Fibroblast of lung (primary cell): ENCODE measurements around the gene TBC1D14. TPM values are rescaled to one million over a fixed set of nuclear protein-coding genes. Genes with fewer than 3 reads are reported as not detected.

Source experiments
- DNase-seq, 2 donors: peaks; one replicate each; pipeline versions ENCODE4 v3.0.0 to v3.0.0-alpha.2; 2010; ENCODE audit warnings: low read depth in 2 of 2
- H2AFZ ChIP-seq: 2 replicates; pipeline ENCODE4 v1.5.1; 2012; ENCODE audit warnings: low read length, control low read depth, inconsistent platforms
- H3K27ac ChIP-seq: 2 replicates; pipeline ENCODE4 v1.5.1; 2011; ENCODE audit warnings: low read length, control low read depth; ENCODE audit not compliant: insufficient read depth
- H3K27me3 ChIP-seq: 2 replicates; pipeline ENCODE4 v1.5.1; 2011; ENCODE audit warnings: mild to moderate bottlenecking, low read length; ENCODE audit not compliant: control insufficient read depth, insufficient read depth
- H3K36me3 ChIP-seq: 2 replicates; pipeline ENCODE4 v1.5.1; 2011; ENCODE audit warnings: low read length; ENCODE audit not compliant: control insufficient read depth, insufficient read depth
- H3K4me1 ChIP-seq: 2 replicates; pipeline ENCODE4 v1.5.1; 2011; ENCODE audit warnings: low read length; ENCODE audit not compliant: control insufficient read depth, insufficient read depth; ENCODE audit errors: extremely low read depth
- H3K4me2 ChIP-seq: 2 replicates; pipeline ENCODE4 v1.5.1; 2011; ENCODE audit warnings: low read length, control low read depth; ENCODE audit not compliant: insufficient read depth; ENCODE audit errors: extremely low read depth
- H3K4me3 ChIP-seq, 4 experiments: fragments of 200-600 bp in 1 of 4; sonication (generic) in 1 of 4; replicated peaks in 1 of 4; 2 replicates each; pipeline ENCODE4 v1.5.1; 2011 to 2016; ENCODE audit warnings: low read length in 4 of 4, low read depth in 3 of 4, mild to moderate bottlenecking in 3 of 4, control low read depth in 2 of 4, inconsistent platforms in 1 of 4, mixed read lengths in 1 of 4; ENCODE audit not compliant: insufficient read depth in 1 of 4; ENCODE audit errors: control extremely low read depth in 1 of 4
- H3K79me2 ChIP-seq: 2 replicates; pipeline ENCODE4 v1.5.1; 2012; ENCODE audit warnings: mild to moderate bottlenecking, low read length, inconsistent platforms; ENCODE audit not compliant: control insufficient read depth, insufficient read depth
- H3K9ac ChIP-seq: 2 replicates; pipeline ENCODE4 v1.5.1; 2011; ENCODE audit warnings: mild to moderate bottlenecking, low read length, control low read depth; ENCODE audit not compliant: insufficient read depth
- H3K9me3 ChIP-seq: 2 replicates; pipeline ENCODE4 v1.5.1; 2012; ENCODE audit warnings: low read depth, low read length; ENCODE audit not compliant: control insufficient read depth, insufficient read depth
- H4K20me1 ChIP-seq: 2 replicates; pipeline ENCODE4 v1.5.1; 2011; ENCODE audit warnings: low read length; ENCODE audit not compliant: control insufficient read depth, insufficient read depth; ENCODE audit errors: extremely low read depth
- CTCF ChIP-seq, 2 donors: IDR thresholded peaks in 1 of 2; conservative IDR thresholded peaks in 1 of 2; 1 replicate in 1 of 2; 2 replicates in 1 of 2; pipeline ENCODE4 v1.5.1; 2011 to 2012; ENCODE audit warnings: low read length in 2 of 2, control low read depth in 1 of 2, inconsistent platforms in 1 of 2, low read depth in 1 of 2, mild to moderate bottlenecking in 1 of 2
- EZH2 ChIP-seq: IDR thresholded peaks from 2 replicates; pipeline ENCODE4 v1.5.1; 2012; ENCODE audit warnings: low read length, control low read depth, mild to moderate bottlenecking; ENCODE audit errors: missing control alignments
- polyA plus RNA-seq, 2 donors: library from polyadenylated mRNA; depleted of rRNA in 1 of 2; stranded (reverse) in 1 of 2; unstranded in 1 of 2; fragments of >200 nt; gene quantifications; 2 replicates each; pipeline ENCODE4 v1.2.1, GENCODE V29; 2011 to 2012; ENCODE audit warnings: missing spikeins in 1 of 2
- total RNA-seq: library from RNA; depleted of rRNA; stranded (reverse); fragments of >200 nt; gene quantifications from 2 replicates; pipeline ENCODE4 v1.2.1, GENCODE V29; 2014

TBC1D14 gene
- total and polyA plus RNA-seq, 2 donors (not counting 1 experiment from before 2014, with no cell fraction given) = 26.9 to 37.7 TPM

- Histone ChIP-seq H4K20me1 (no peaks in the 10 kb centered on the region), H3K36me3 (peaks cover 4% of the 10 kb centered on the region), H3K27me3 (no peaks in the 10 kb centered on the region), H3K9ac (no peak overlapping the region), H3K4me2 (no peak overlapping the region), H3K9me3 (no peaks in the 10 kb centered on the region), H3K27ac (no peak overlapping the region), H3K4me3 (no peak overlapping the region), H2AFZ (no peak overlapping the region), H3K79me2 (no peaks in the 10 kb centered on the region), H3K4me1 (peaks cover 7% of the 10 kb centered on the region)
- TF ChIP-seq EZH2 = no peak
- TF ChIP-seq CTCF (conservative IDR thresholded peaks at IDR 0.05 in 1 of 2, IDR thresholded peaks at IDR 0.05 in 1 of 2; ENCODE audit: low read depth in 1 of 2, low read length in 2 of 2) = no peak
- DNase-seq = no peak
These were observed 114.8 kb downstream of the TBC1D14 start for GRCh38 chr4:7024336-7024890.

GRCh38 chr4:7025040-7025602, 115.5 kb downstream of the TBC1D14 start:
- no peak overlapping the region for H2AFZ ChIP-seq
- no peak overlapping the region for H3K9ac ChIP-seq
- H3K4me1 ChIP-seq = peaks cover 7% of the 10 kb centered on the region
- no peaks in the 10 kb centered on the region for H3K27me3 ChIP-seq
- H3K9me3 ChIP-seq = no peaks in the 10 kb centered on the region
- H3K4me3 ChIP-seq = no peak overlapping the region
- H3K27ac ChIP-seq = no peak overlapping the region
- H3K79me2 ChIP-seq = no peaks in the 10 kb centered on the region
- no peak overlapping the region for H3K4me2 ChIP-seq
- H4K20me1 ChIP-seq = no peaks in the 10 kb centered on the region
- TF ChIP-seq CTCF (conservative IDR thresholded peaks at IDR 0.05 in 1 of 2, IDR thresholded peaks at IDR 0.05 in 1 of 2; ENCODE audit: low read depth in 1 of 2, low read length in 2 of 2) (no peak), EZH2 (no peak)
- H3K36me3 ChIP-seq = peaks cover 6% of the 10 kb centered on the region
- no peak for DNase-seq

GRCh38 chr4:7026107-7026506, 116.5 kb downstream of the TBC1D14 start:
- H3K27ac ChIP-seq = no peak overlapping the region
- no peaks in the 10 kb centered on the region for H4K20me1 ChIP-seq
- H3K4me3 ChIP-seq = no peak overlapping the region
- no peak for TF ChIP-seq CTCF (conservative IDR thresholded peaks at IDR 0.05 in 1 of 2, IDR thresholded peaks at IDR 0.05 in 1 of 2; ENCODE audit: low read depth in 1 of 2, low read length in 2 of 2)
- no peak for TF ChIP-seq EZH2
- peaks cover 7% of the 10 kb centered on the region for H3K4me1 ChIP-seq
- H3K27me3 ChIP-seq = no peaks in the 10 kb centered on the region
- H3K9ac ChIP-seq = no peak overlapping the region
- no peak overlapping the region for H3K4me2 ChIP-seq
- no peaks in the 10 kb centered on the region for H3K9me3 ChIP-seq
- no peak for DNase-seq
- H2AFZ ChIP-seq = no peak overlapping the region
- peaks cover 9% of the 10 kb centered on the region for H3K36me3 ChIP-seq
- no peaks in the 10 kb centered on the region for H3K79me2 ChIP-seq
